Measurements from ENCODE around the gene CMSS1.

DNA sequence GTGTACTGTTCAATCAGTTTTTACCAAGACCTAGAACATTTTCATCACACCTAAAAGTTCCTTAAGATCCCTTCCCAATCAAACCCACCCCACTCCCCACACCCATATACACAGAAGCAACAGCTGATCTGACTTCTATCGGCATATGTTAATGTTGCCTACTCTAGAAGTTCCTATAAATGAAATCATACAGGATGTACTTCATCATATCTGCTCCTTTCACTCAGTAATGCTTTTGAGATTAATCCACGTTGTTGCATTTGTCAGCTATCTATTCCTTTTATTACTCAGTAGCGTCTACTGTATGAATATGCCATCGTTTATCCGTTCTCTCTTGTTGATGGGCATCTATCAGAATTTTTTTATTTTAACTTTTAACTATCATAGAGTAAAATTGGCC lies 310.9 kb downstream of the CMSS1 start:
- TF ChIP-seq, protein P1, sequence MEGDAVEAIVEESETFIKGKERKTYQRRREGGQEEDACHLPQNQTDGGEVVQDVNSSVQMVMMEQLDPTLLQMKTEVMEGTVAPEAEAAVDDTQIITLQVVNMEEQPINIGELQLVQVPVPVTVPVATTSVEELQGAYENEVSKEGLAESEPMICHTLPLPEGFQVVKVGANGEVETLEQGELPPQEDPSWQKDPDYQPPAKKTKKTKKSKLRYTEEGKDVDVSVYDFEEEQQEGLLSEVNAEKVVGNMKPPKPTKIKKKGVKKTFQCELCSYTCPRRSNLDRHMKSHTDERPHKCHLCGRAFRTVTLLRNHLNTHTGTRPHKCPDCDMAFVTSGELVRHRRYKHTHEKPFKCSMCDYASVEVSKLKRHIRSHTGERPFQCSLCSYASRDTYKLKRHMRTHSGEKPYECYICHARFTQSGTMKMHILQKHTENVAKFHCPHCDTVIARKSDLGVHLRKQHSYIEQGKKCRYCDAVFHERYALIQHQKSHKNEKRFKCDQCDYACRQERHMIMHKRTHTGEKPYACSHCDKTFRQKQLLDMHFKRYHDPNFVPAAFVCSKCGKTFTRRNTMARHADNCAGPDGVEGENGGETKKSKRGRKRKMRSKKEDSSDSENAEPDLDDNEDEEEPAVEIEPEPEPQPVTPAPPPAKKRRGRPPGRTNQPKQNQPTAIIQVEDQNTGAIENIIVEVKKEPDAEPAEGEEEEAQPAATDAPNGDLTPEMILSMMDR (IDR thresholded peaks at IDR 0.05): no peak
- TF ChIP-seq POLR2A (IDR thresholded peaks at IDR 0.05; ENCODE audit: low read depth): no peak
- no peak for TF ChIP-seq EP300 (IDR thresholded peaks at IDR 0.05)
- TF ChIP-seq POLR2AphosphoS5 (IDR thresholded peaks at IDR 0.05): no peak

Data from esophagus muscularis mucosa (tissue), 4 donors.